HepG2 (cell line): Measurements from ENCODE around the gene NRSN2. TPM values are rescaled to one million over a fixed set of nuclear protein-coding genes. Genes with fewer than 3 reads are reported as not detected.
A peak's percentile ranks its signal among the peaks of the same experiment; 100 is the strongest.

Experiments
- AKNA ChIP-seq: sonication (generic); formaldehyde crosslinking; IDR thresholded peaks from 2 replicates; pipeline ENCODE4 v1.4.0; 2020; ENCODE audit warnings: missing genetic modification reagents, borderline replicate concordance
- EED ChIP-seq: sonication (generic); formaldehyde crosslinking; IDR thresholded peaks from 2 replicates; pipeline ENCODE4 v1.5.0; 2020; ENCODE audit warnings: mild to moderate bottlenecking, missing genetic modification reagents
- HOXA3 ChIP-seq: sonication (generic); formaldehyde crosslinking; IDR thresholded peaks from 2 replicates; pipeline ENCODE4 v1.5.0; 2020; ENCODE audit warnings: missing genetic modification reagents
- MTF2 ChIP-seq: sonication (generic); formaldehyde crosslinking; IDR thresholded peaks from 2 replicates; pipeline ENCODE4 v1.5.0; 2020; ENCODE audit warnings: missing genetic modification reagents, borderline replicate concordance
- MYC ChIP-seq: sonication (generic); formaldehyde crosslinking; IDR thresholded peaks from 2 replicates; pipeline ENCODE4 v1.9.0; 2021; ENCODE audit warnings: missing genetic modification reagents, borderline replicate concordance
- PRPF4 ChIP-seq: fragments of 200-400 bp; formaldehyde crosslinking; IDR thresholded peaks from 2 replicates; pipeline ENCODE4 v1.6.1; 2016; ENCODE audit warnings: low read length, low read depth; ENCODE audit not compliant: poor library complexity, severe bottlenecking
- SMAD3 ChIP-seq: sonication (generic); formaldehyde crosslinking; IDR thresholded peaks from 2 replicates; pipeline ENCODE4 v1.4.0; 2020; ENCODE audit warnings: missing genetic modification reagents
- TFDP1 ChIP-seq: IDR thresholded peaks from 2 replicates; pipeline ENCODE4 v1.6.1; 2016; ENCODE audit warnings: missing compliant biosample characterization, missing genetic modification reagents, borderline replicate concordance
- ZC3H13 ChIP-seq: sonication (generic); formaldehyde crosslinking; IDR thresholded peaks from 2 replicates; pipeline ENCODE4 v1.8.1; 2023; ENCODE audit warnings: mild to moderate bottlenecking, missing genetic modification reagents, moderate library complexity
- ZNF180 ChIP-seq: sonication (generic); formaldehyde crosslinking; IDR thresholded peaks from 2 replicates; pipeline ENCODE4 v1.4.0; 2020; ENCODE audit warnings: low read depth, missing genetic modification reagents, borderline replicate concordance
- ZNF282 ChIP-seq: fragments of 450-650 bp; IDR thresholded peaks from 2 replicates; pipeline ENCODE4 v1.6.1; 2018; ENCODE audit not compliant: partially characterized antibody
- ZNF451 ChIP-seq: sonication (generic); formaldehyde crosslinking; IDR thresholded peaks from 2 replicates; pipeline ENCODE4 v1.5.0; 2020; ENCODE audit warnings: mild to moderate bottlenecking, missing genetic modification reagents
- ZNF512 ChIP-seq: sonication (generic); formaldehyde crosslinking; IDR thresholded peaks from 2 replicates; pipeline ENCODE4 v1.4.0; 2020; ENCODE audit warnings: mild to moderate bottlenecking, missing genetic modification reagents
- ZNF569 ChIP-seq: sonication (generic); formaldehyde crosslinking; IDR thresholded peaks from 2 replicates; pipeline ENCODE4 v1.5.0; 2020; ENCODE audit warnings: mild to moderate bottlenecking, missing genetic modification reagents, moderate library complexity, borderline replicate concordance
- ZNF589 ChIP-seq: sonication (generic); formaldehyde crosslinking; conservative IDR thresholded peaks from 2 replicates; pipeline ENCODE4 v1.8.0; 2022; ENCODE audit warnings: mild to moderate bottlenecking, moderate library complexity, missing genetic modification reagents
- ZNF687 ChIP-seq: sonication (generic); formaldehyde crosslinking; IDR thresholded peaks from 2 replicates; pipeline ENCODE4 v1.5.1; 2020; ENCODE audit warnings: mild to moderate bottlenecking, missing genetic modification reagents, moderate library complexity
- polyA plus RNA-seq, 8 experiments: library from polyadenylated mRNA; depleted of rRNA in 3 of 8; stranded (reverse) in 7 of 8; unstranded in 1 of 8; fragments of >200 nt; fragmentation: Illumina TruSeq in 4 of 8; extraction: Trizol in 4 of 8; gene quantifications; 2 replicates each; pipeline versions ENCODE4 v1.2.1 to v1.2.3, GENCODE V29; 2011 to 2016; ENCODE audit warnings: low read depth in 4 of 8, missing spikeins in 1 of 8, mixed read lengths in 1 of 8; ENCODE audit not compliant: insufficient read depth in 1 of 8
- total RNA-seq, 5 experiments: library from RNA; depleted of rRNA; stranded (reverse); fragments of >200 nt; fragmentation: Illumina TruSeq; extraction: Trizol; gene quantifications; 2 replicates each; pipeline ENCODE4 v1.2.3, GENCODE V29; 2016; ENCODE audit warnings: low read depth in 1 of 5
- TF ChIP-seq, protein P1 (sequence below): sonication (generic); formaldehyde crosslinking; IDR thresholded peaks from 2 replicates; pipeline ENCODE4 v1.4.0; 2020; ENCODE audit warnings: missing genetic modification reagents

The NRSN2 gene
- total and polyA plus RNA-seq, 2 of the 13 experiments (the other 11 are each of a cell fraction or from before 2014, with no cell fraction given): 32.3 to 49.4 TPM

DNA sequence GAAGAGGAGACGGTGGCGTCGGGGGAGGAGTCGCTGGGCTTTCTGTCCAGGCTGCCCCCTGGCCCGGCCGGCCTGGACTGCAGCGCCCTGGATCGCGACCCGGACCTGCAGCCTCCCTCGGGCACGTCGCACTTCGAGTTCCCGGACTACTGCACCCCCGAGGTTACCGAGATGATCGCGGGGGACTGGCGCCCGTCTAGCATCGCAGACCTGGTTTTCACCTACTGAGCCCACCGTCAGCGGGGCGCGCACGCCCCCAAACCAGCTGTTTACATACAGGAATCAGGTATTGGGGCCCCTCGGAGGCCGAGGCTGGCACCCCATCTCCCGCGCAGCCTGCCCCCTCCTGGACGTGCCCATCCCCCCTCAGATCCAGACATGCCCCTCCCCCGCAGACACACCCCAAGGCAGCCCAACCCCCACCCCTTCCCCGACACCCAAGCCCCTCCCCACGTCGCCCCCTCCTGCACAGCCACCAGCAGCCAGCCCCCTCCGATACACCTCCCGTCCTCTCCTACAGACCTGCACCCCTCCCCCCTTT is 20.2 kb upstream of the NRSN2 start (continued):
- TF ChIP-seq ZNF687 (CRISPR knock-in tag) (peak; percentile 47; the same call in 1 of the 2 replicates), TFDP1 (CRISPR knock-in tag) (no peak), SMAD3 (CRISPR knock-in tag) (no peak), ZNF180 (CRISPR knock-in tag) (no peak), ZC3H13 (peak; percentile 90), AKNA (CRISPR knock-in tag) (no peak), ZNF589 (CRISPR knock-in tag) (no peak), ZNF451 (CRISPR knock-in tag) (no peak; the same call in 1 of the 2 replicates), ZNF282 (no peak), EED (CRISPR knock-in tag) (0 out of 2 replicates have a peak, but pooled peaks have one; percentile 52), MYC (peak; percentile 40), MTF2 (no peak), HOXA3 (CRISPR knock-in tag) (no peak), ZNF512 (no peak), PRPF4 (peak; percentile 43), ZNF569 (CRISPR knock-in tag) (no peak)
- TF ChIP-seq, protein P1, sequence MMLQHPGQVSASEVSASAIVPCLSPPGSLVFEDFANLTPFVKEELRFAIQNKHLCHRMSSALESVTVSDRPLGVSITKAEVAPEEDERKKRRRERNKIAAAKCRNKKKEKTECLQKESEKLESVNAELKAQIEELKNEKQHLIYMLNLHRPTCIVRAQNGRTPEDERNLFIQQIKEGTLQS (CRISPR knock-in tag): 0 out of 2 replicates have a peak, but pooled peaks have one; percentile 13
